PC-3 (cell line): ENCODE measurements around the gene PTPRA. TPM values are rescaled to one million over a fixed set of nuclear protein-coding genes. Genes with fewer than 3 reads are reported as not detected.

ENCODE experiments used
- ATAC-seq: fragments of 200-7000 bp; cut with Tn5 transposase; 2 replicates; pipeline ENCODE4 v1.9.1; 2020; ENCODE audit warnings: mild to moderate bottlenecking, moderate library complexity
- BruUV-seq: library from RNA; stranded (reverse); fragments of 400-500 nt; replicated peaks from 2 replicates; lab custom pipeline; 2021; lab: Mats Ljungman, UMichigan
- CTCF ChIA-PET: fragments of 300-600 bp; sonication (Branson Sonifier 250); formaldehyde crosslinking; loops from one replicate; lab custom pipeline; 2022; ENCODE audit warnings: antibody characterized with exemption; lab: Charles Lee
- POLR2A ChIA-PET: fragments of 300-600 bp; sonication (Branson Sonifier 250); formaldehyde crosslinking; loops from one replicate; lab custom pipeline; 2022; ENCODE audit warnings: antibody characterized with exemption; ENCODE audit not compliant: unreplicated experiment; lab: Charles Lee
- DNase-seq: peaks from one replicate; pipeline ENCODE4 v3.0.0-alpha.2; 2015
- H2AFZ ChIP-seq: fragments of 300-600 bp; sonication (generic); 2 replicates; pipeline ENCODE4 v1.6.0; 2016; ENCODE audit warnings: antibody characterized with exemption, low read length
- H3F3A ChIP-seq: fragments of 300-600 bp; sonication (generic); one replicate; pipeline ENCODE4 v1.6.0; 2017; ENCODE audit warnings: antibody characterized with exemption, low read length, control low read depth, mild to moderate bottlenecking; ENCODE audit not compliant: unreplicated experiment
- H3K27ac ChIP-seq: fragments of 300-600 bp; sonication (generic); 2 replicates; pipeline ENCODE4 v1.5.1; 2016; ENCODE audit warnings: mild to moderate bottlenecking, low read length
- H3K27me3 ChIP-seq: fragments of 300-600 bp; sonication (generic); 2 replicates; pipeline ENCODE4 v1.6.1; 2016; ENCODE audit warnings: low read length, mixed read lengths
- H3K36me3 ChIP-seq: fragments of 300-600 bp; sonication (generic); 2 replicates; pipeline ENCODE4 v1.6.1; 2016; ENCODE audit warnings: low read depth, mixed run types, low read length, mixed read lengths
- H3K4me1 ChIP-seq: fragments of 300-600 bp; sonication (generic); 2 replicates; pipeline ENCODE4 v1.5.1; 2016; ENCODE audit warnings: low read length; ENCODE audit not compliant: insufficient read depth
- H3K4me2 ChIP-seq: fragments of 300-600 bp; sonication (generic); 2 replicates; pipeline ENCODE4 v1.6.0; 2016; ENCODE audit warnings: low read length
- H3K4me3 ChIP-seq: fragments of 300-600 bp; sonication (generic); 2 replicates; pipeline ENCODE4 v1.5.1; 2016; ENCODE audit warnings: mild to moderate bottlenecking, low read length, mixed read lengths
- H3K79me2 ChIP-seq: fragments of 300-600 bp; sonication (generic); 2 replicates; pipeline ENCODE4 v1.6.1; 2017; ENCODE audit warnings: low read length, mixed read lengths
- H3K9ac ChIP-seq: fragments of 300-600 bp; sonication (generic); 2 replicates; pipeline ENCODE4 v1.6.0; 2016; ENCODE audit warnings: mild to moderate bottlenecking, low read length
- H3K9me2 ChIP-seq: fragments of 300-600 bp; sonication (generic); replicated peaks from 2 replicates; pipeline ENCODE4 v1.6.1; 2016; ENCODE audit warnings: mixed run types, low read length, mixed read lengths
- H3K9me3 ChIP-seq: fragments of 300-600 bp; sonication (generic); 2 replicates; pipeline ENCODE4 v1.6.1; 2016; ENCODE audit warnings: low read length, mixed read lengths
- H4K20me1 ChIP-seq: fragments of 300-600 bp; sonication (generic); 2 replicates; pipeline ENCODE4 v1.6.1; 2016; ENCODE audit warnings: low read length, mixed read lengths
- CTCF ChIP-seq: fragments of 300-600 bp; sonication (generic); conservative IDR thresholded peaks from 2 replicates; pipeline ENCODE4 v1.5.1; 2017; ENCODE audit warnings: antibody characterized with exemption, low read depth, mild to moderate bottlenecking, low read length
- EZH2 ChIP-seq: fragments of 300-600 bp; sonication (generic); IDR thresholded peaks from one replicate; pipeline ENCODE4 v1.6.1; 2017; ENCODE audit warnings: antibody characterized with exemption, mild to moderate bottlenecking, low read length; ENCODE audit not compliant: unreplicated experiment
- EZH2phosphoT487 ChIP-seq: fragments of 300-600 bp; sonication (generic); IDR thresholded peaks from 2 replicates; pipeline ENCODE4 v1.6.1; 2018; ENCODE audit warnings: mild to moderate bottlenecking, antibody characterized with exemption, low read length, borderline replicate concordance
- intact Hi-C: fragments of 100-400 bp; cut with micrococcal nuclease; formaldehyde crosslinking; loops from 2 replicates; pipeline ENCODE4 v1.9.0; 2023
- total RNA-seq: library from RNA; depleted of rRNA; stranded (reverse); fragments of >200 nt; gene quantifications from 2 replicates; pipeline ENCODE4 v1.2.3, GENCODE V29; 2014

PTPRA gene
- total RNA-seq, 1 experiment from 2014 or later = 35.0 TPM

GRCh38 chr20:2840138-2840966 lies 32.9 kb upstream of the PTPRA start, which contains the start of the genes PCED1A and VPS16:
PCED1A (minus strand) TSS chr20:2840655; CDS start chr20:2839912, 743 bp downstream.
VPS16 (plus strand) TSS chr20:2840745; CDS start chr20:2840775, 30 bp downstream.
- TF ChIP-seq CTCF = no peak
- no peak for TF ChIP-seq EZH2phosphoT487
- no peak for TF ChIP-seq EZH2
- Histone ChIP-seq H3K4me3 (peak within 1 kb of the TSS; percentile 80), H3K4me1 (peaks cover 16% of the 10 kb centered on the region), H3F3A (no peaks in the 10 kb centered on the region), H3K9me3 (no peaks in the 10 kb centered on the region), H3K79me2 (peaks cover 26% of the 10 kb centered on the region), H3K27ac (0 out of 2 replicates have a peak within 1 kb of the TSS, but pooled peaks have one; percentile 35), H3K9me2 (no peaks in the 10 kb centered on the region), H3K4me2 (peak within 1 kb of the TSS; percentile 99), H3K27me3 (no peaks in the 10 kb centered on the region), H4K20me1 (no peaks in the 10 kb centered on the region), H3K9ac (peak within 1 kb of the TSS; percentile 90), H2AFZ (peak within 1 kb of the TSS; percentile 100), H3K36me3 (no peaks in the 10 kb centered on the region)
- intact Hi-C loops = no loop called here
- peak; percentile 86 for DNase-seq
- POLR2A ChIA-PET = interaction anchor here (0.6 kb wide), 1 partner anchor 64 kb away, joined by 5 read pairs; no protein-coding TSS in a partner anchor
- BruUV-seq = no TSS peak
- CTCF ChIA-PET = no interaction called here
- peak; percentile 99 for ATAC-seq

DNA sequence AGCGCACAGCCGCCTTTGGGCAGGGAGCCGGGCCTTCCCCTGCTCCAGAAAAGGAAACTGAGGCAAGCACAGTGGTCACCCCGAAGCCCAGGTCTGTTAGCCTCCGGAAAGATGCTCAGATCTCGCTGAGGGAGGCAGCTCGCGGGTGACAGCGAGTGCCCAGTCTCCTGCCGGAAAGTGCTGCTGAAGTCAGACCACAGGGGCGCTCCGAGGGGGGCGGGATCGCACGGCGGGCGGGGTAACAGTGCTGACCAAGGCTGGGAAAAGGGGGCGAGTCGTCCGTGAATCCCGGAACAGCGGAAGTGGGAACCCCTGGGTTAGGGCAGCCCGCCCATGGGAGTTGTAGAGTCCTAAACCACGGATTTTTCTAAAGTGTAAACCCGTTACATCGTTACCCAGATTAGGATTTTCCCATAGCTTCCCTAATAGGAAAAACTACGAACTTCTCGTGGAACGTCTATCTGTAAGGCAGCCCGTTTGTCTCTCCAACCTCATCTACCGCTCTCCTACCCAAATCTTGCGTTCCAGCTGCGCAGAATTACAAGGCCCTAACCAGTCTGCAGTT lies 32.2 kb upstream of the PTPRA start:
- Histone ChIP-seq H3K9me3 (no peaks in the 10 kb centered on the region), H3K36me3 (no peaks in the 10 kb centered on the region), H3K27me3 (no peaks in the 10 kb centered on the region), H3K4me1 (peaks cover 16% of the 10 kb centered on the region), H4K20me1 (no peaks in the 10 kb centered on the region), H3K4me2 (peak overlapping the region; percentile 83), H3K9me2 (no peaks in the 10 kb centered on the region), H3K27ac (no peak overlapping the region), H3F3A (no peaks in the 10 kb centered on the region), H3K9ac (peak overlapping the region; percentile 90), H3K79me2 (peaks cover 26% of the 10 kb centered on the region), H3K4me3 (peak overlapping the region; percentile 80), H2AFZ (peak overlapping the region; percentile 83)
- ChIA-PET CTCF (no interaction called here), POLR2A (no interaction called here)
- ATAC-seq (peak; percentile 71), DNase-seq (peak; percentile 14)
- TF ChIP-seq EZH2 = no peak
- TF ChIP-seq CTCF = no peak
- no peak for TF ChIP-seq EZH2phosphoT487
- intact Hi-C loops = no loop called here
- TSS peak; percentile 82 for BruUV-seq

DNA sequence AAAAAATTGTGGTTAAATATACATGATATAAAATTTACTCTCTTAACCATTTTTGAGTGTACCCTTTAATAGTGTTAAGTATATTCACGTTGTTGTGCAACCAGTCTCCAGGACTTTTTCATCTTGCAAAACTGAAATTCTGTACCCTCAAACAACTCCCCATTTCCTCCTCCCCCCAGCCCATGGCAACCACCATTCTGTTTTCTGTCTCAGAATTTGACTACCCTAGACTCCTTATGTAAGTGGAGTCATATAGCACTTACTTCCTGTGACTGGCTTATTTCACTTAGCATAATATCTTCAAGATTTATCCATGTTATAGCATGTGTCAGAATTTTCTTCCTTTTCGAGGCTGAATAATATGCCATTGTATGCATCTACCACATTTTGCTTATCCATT lies 27.7 kb upstream of the PTPRA start:
- Histone ChIP-seq H4K20me1 (no peaks in the 10 kb centered on the region), H3K4me1 (peaks cover 5% of the 10 kb centered on the region; the same call in 1 of the 2 replicates), H3K79me2 (peaks cover 17% of the 10 kb centered on the region), H3K9ac (no peak overlapping the region), H3K4me3 (no peak overlapping the region), H3K36me3 (no peaks in the 10 kb centered on the region), H3K27ac (no peak overlapping the region), H3K9me3 (no peaks in the 10 kb centered on the region), H3K27me3 (no peaks in the 10 kb centered on the region), H2AFZ (no peak overlapping the region), H3K9me2 (no peaks in the 10 kb centered on the region), H3K4me2 (no peak overlapping the region), H3F3A (no peaks in the 10 kb centered on the region)
- ChIA-PET POLR2A (no interaction called here), CTCF (no interaction called here)
- DNase-seq = no peak
- intact Hi-C loops = no loop called here
- ATAC-seq = no peak
- TF ChIP-seq CTCF (no peak), EZH2 (no peak), EZH2phosphoT487 (no peak)
- no TSS peak for BruUV-seq
